Fibroblast of villous mesenchyme (primary cell): ENCODE results near the gene ZFYVE1. TPM values are rescaled to one million over a fixed set of nuclear protein-coding genes. Genes with fewer than 3 reads are reported as not detected.

Experiments
- DNase-seq: peaks from one replicate; pipeline ENCODE4 v3.0.0-alpha.2; 2010; ENCODE audit warnings: low read depth
- H3K4me3 ChIP-seq: 2 replicates; pipeline ENCODE4 v1.5.1; 2011; ENCODE audit warnings: low read depth, mild to moderate bottlenecking, low read length
- small RNA-seq: library from RNA; depleted of rRNA; stranded (forward); fragments of <200 nt; gene quantifications from one replicate; pipeline ENCODE3, GENCODE V24; 2012
- total RNA-seq: library from RNA; depleted of rRNA; stranded (reverse); fragments of >200 nt; gene quantifications from 2 replicates; pipeline ENCODE4 v1.2.3, GENCODE V29; 2012
- TF ChIP-seq, protein P1 (sequence below): IDR thresholded peaks from 2 replicates; pipeline ENCODE4 v1.5.1; 2012; ENCODE audit warnings: low read depth, mild to moderate bottlenecking, low read length; ENCODE audit not compliant: insufficient read depth

Gene ZFYVE1
- total RNA-seq, 1 donor = 21.6 TPM

DNA sequence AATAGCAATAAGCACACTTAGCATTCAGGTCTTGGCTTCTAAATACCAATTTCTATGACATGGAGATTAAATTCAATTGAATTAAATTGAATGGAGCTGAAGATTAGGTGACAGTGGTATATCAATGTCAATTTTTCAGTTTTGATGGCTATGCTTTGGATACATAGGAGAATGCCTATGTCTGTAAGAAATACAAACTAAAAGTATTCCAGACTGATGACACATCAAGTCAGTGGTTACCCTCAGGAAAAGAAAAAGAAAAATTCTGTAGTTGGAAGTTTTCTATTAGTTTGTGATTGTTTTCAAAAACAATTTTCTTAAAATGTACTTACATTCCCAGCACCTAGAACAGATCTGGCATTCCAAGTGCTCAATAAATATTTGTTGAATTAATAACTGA is 105.5 kb downstream of the ZFYVE1 start:
- DNase-seq = no peak
- TF ChIP-seq, protein P1, sequence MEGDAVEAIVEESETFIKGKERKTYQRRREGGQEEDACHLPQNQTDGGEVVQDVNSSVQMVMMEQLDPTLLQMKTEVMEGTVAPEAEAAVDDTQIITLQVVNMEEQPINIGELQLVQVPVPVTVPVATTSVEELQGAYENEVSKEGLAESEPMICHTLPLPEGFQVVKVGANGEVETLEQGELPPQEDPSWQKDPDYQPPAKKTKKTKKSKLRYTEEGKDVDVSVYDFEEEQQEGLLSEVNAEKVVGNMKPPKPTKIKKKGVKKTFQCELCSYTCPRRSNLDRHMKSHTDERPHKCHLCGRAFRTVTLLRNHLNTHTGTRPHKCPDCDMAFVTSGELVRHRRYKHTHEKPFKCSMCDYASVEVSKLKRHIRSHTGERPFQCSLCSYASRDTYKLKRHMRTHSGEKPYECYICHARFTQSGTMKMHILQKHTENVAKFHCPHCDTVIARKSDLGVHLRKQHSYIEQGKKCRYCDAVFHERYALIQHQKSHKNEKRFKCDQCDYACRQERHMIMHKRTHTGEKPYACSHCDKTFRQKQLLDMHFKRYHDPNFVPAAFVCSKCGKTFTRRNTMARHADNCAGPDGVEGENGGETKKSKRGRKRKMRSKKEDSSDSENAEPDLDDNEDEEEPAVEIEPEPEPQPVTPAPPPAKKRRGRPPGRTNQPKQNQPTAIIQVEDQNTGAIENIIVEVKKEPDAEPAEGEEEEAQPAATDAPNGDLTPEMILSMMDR = no peak
- H3K4me3 ChIP-seq = no peak overlapping the region

DNA sequence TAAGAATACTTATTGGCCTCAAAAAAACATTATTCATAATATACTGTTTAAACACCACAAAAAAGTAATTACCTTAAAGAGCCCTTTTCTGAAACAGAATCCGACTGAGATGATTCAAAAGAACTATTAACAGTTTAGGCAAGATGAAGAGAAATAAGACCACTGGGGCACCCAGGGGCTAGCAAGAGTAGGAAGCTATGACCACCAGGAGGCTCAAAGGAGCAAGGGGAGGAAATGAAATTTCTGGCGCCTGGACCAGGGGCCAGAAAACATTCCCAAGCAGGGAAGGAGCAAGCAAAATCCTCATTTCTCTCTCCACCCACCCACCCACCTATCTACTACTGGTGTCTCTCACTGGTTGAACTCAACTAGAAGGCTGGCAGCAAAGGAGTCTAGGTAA is 106.9 kb downstream of the ZFYVE1 start:
- DNase-seq = no peak
- H3K4me3 ChIP-seq = no peak overlapping the region
- TF ChIP-seq, protein P1 = peak; percentile 30

Small RNA genes within 50 kb of the gene (small RNA-seq; reads per million reads assigned to genes)
- gene RN7SL586P = not detected

Other genes starting within 250 kb of the ZFYVE1 start
- 6.8 and 10.4 TPM in 2 replicates for gene DPF3, start 133.0 kb downstream of the ZFYVE1 start, total RNA-seq
- gene DCAF4, start 100.6 kb downstream of the ZFYVE1 start, total RNA-seq = 12.5 and 14.8 TPM in 2 replicates
- gene RBM25, start 31.4 kb upstream of the ZFYVE1 start, total RNA-seq = 33.8 and 44.0 TPM in 2 replicates
- gene PSEN1, start 109.4 kb upstream of the ZFYVE1 start, total RNA-seq = 41.9 and 57.4 TPM in 2 replicates
- gene PAPLN, start 210.4 kb upstream of the ZFYVE1 start, total RNA-seq = 1.6 and 4.3 TPM in 2 replicates